SK-N-SH (cell line): Measurements from ENCODE around the gene ACAP1.

Experiments
- EP300 ChIP-seq, 2 experiments: IDR thresholded peaks; 2 replicates each; pipeline versions ENCODE4 v1.4.0 to v1.6.1; 2012; ENCODE audit warnings: borderline replicate concordance in 1 of 2, low read depth in 1 of 2, low read length in 1 of 2
- EZH2phosphoT487 ChIP-seq: fragments of 200-600 bp; sonication (generic); IDR thresholded peaks from 2 replicates; pipeline ENCODE4 v1.6.1; 2017; ENCODE audit warnings: low read depth, mixed run types, mild to moderate bottlenecking, antibody characterized with exemption, moderate library complexity, borderline replicate concordance
- GABPA ChIP-seq: IDR thresholded peaks from 2 replicates; pipeline ENCODE4 v1.4.0; 2012; ENCODE audit warnings: low read depth, mild to moderate bottlenecking
- POLR2AphosphoS5 ChIP-seq: IDR thresholded peaks from 2 replicates; pipeline ENCODE4 v1.6.1; 2012; ENCODE audit warnings: low read depth, low read length
- RAD21 ChIP-seq: IDR thresholded peaks from 2 replicates; pipeline ENCODE4 v1.6.1; 2012; ENCODE audit warnings: mild to moderate bottlenecking, low read length
- RFX5 ChIP-seq: IDR thresholded peaks from 2 replicates; pipeline ENCODE4 v1.6.1; 2012; ENCODE audit warnings: mild to moderate bottlenecking, improper control_type of control experiment, low read length
- TAF1 ChIP-seq: IDR thresholded peaks from 2 replicates; pipeline ENCODE4 v1.6.1; 2012; ENCODE audit warnings: low read depth, mild to moderate bottlenecking, low read length, moderate library complexity, borderline replicate concordance
- YY1 ChIP-seq: IDR thresholded peaks from 2 replicates; pipeline ENCODE4 v1.4.0; 2012; ENCODE audit warnings: low read depth, mild to moderate bottlenecking
- TF ChIP-seq, protein P1 (sequence below): fragments of 200-600 bp; sonication (generic); IDR thresholded peaks from 2 replicates; pipeline ENCODE4 v1.6.1; 2017; ENCODE audit warnings: antibody characterized with exemption, mild to moderate bottlenecking, moderate library complexity
- TF ChIP-seq, protein P2 (sequence below): IDR thresholded peaks from 2 replicates; pipeline ENCODE4 v1.4.0; 2012; ENCODE audit warnings: low read depth
- TF ChIP-seq, protein P3 (sequence below): fragments of 150-350 bp; IDR thresholded peaks from 2 replicates; pipeline ENCODE4 v1.6.1; 2017; ENCODE audit warnings: antibody characterized with exemption, low read length, low read depth, borderline replicate concordance

DNA sequence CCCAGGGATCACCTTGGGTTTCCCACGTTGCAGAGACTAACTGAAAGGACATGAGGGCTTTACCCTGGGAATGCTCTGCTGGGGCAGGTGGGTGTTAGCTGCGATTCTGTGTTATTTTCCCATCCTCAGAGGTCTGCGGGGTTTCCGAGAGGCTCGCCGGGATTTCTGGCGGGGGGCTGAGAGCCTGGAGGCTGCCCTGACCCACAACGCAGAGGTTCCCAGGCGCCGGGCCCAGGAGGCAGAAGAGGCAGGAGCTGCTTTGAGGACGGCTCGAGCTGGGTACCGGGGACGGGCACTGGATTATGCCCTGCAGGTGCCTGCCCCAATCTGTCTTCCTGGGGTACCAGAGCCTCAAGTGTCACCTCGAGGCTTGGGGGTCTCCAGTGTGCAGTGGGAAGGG is 6.9 kb downstream of the ACAP1 start:
- TF ChIP-seq YY1 (no peak), RFX5 (no peak), EZH2phosphoT487 (no peak), POLR2AphosphoS5 (no peak), TAF1 (no peak), EP300 (IDR thresholded peaks at IDR 0.05; ENCODE audit: borderline replicate concordance in 1 of 2, low read depth in 1 of 2, low read length in 1 of 2) (no peak), GABPA (no peak), RAD21 (no peak)
- TF ChIP-seq, protein P1, sequence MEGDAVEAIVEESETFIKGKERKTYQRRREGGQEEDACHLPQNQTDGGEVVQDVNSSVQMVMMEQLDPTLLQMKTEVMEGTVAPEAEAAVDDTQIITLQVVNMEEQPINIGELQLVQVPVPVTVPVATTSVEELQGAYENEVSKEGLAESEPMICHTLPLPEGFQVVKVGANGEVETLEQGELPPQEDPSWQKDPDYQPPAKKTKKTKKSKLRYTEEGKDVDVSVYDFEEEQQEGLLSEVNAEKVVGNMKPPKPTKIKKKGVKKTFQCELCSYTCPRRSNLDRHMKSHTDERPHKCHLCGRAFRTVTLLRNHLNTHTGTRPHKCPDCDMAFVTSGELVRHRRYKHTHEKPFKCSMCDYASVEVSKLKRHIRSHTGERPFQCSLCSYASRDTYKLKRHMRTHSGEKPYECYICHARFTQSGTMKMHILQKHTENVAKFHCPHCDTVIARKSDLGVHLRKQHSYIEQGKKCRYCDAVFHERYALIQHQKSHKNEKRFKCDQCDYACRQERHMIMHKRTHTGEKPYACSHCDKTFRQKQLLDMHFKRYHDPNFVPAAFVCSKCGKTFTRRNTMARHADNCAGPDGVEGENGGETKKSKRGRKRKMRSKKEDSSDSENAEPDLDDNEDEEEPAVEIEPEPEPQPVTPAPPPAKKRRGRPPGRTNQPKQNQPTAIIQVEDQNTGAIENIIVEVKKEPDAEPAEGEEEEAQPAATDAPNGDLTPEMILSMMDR = no peak
- TF ChIP-seq, protein P2, sequence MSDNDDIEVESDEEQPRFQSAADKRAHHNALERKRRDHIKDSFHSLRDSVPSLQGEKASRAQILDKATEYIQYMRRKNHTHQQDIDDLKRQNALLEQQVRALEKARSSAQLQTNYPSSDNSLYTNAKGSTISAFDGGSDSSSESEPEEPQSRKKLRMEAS = no peak
- TF ChIP-seq, protein P3, sequence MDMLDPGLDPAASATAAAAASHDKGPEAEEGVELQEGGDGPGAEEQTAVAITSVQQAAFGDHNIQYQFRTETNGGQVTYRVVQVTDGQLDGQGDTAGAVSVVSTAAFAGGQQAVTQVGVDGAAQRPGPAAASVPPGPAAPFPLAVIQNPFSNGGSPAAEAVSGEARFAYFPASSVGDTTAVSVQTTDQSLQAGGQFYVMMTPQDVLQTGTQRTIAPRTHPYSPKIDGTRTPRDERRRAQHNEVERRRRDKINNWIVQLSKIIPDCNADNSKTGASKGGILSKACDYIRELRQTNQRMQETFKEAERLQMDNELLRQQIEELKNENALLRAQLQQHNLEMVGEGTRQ = no peak
